HG03432 (cell line): ENCODE data around the gene LRRC37B.
A peak's percentile ranks its signal among the peaks of the same experiment; 100 is the strongest.
"Not testable (repeated sequence)": the region's sequence is repeated elsewhere in the genome, so short reads cannot be mapped to it uniquely, and the experiment has no call there.

Experiments used
- ATAC-seq: cut with Tn5 transposase; IDR thresholded peaks from one replicate; pipeline ENCODE4 v1.9.1; 2021; ENCODE audit warnings: mild to moderate bottlenecking, moderate library complexity; ENCODE audit not compliant: unreplicated experiment

The LRRC37B gene

DNA sequence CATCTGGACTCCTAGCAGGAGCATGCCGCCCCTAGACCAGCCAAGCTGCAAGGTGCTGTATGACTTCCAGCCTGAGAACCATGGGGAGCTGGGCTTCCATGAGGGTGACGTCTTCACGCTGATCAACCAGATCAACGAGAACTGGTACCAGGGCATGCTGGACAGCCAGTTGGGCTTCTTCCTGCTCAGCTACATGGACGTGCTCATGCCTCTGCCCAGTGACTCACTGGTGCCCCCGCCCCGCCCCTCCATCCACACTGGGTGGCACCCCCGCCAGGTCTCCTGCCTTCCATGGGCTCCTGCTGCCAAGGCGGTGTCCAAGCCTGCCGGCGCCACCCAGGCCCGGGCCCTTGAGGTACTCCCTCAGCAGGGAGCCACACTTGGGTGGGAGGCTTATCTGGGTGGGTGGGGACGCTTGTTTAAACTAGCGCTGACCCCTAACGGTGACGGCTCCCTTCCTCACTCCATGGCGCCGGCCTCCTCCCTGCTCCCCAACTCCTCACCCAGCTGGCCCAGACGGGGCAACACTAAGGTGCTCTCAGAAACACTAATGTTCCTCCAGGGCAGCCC is 34.2 kb downstream of the LRRC37B start:
- not testable (repeated sequence) for ATAC-seq

DNA sequence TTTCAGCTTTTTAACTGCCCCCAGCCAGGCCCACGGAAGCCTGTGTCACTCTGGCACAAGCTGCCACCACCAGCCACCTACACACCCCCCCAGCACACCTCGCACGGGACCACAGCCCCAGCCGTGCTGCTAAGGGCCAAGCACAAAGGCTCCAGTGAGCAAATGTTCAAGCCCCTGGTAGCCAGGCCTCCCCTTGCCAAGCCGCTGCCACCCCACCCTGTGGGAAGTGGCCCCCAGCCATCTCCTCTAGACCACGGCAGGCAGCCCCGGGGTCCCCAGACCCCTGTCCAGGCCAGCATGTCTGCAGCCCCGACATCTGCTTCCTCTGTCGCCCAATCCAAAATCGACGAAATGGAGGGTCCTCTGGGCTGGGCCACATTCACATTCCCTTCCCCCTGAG is 35.1 kb downstream of the LRRC37B start:
- ATAC-seq: not testable (repeated sequence)

DNA sequence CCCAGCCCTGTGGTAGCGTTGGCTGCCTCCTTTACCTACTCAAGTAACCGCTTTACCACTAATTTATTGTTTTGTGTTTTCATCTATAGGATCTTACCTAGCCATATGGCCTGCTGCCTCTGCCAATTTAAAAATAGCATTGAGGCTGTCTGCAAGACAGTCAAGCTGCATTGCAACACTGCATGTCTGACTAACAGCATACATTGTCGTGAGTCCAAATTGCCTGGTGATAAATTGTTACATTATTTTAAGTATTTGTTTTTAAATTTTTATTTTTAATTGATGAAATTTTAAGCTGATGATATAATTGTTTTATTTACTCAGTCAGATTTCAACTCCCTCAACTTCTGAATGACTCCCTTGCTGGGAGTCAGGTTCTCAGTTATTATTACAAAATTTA is 38.4 kb downstream of the LRRC37B start:
- not testable (repeated sequence) for ATAC-seq

DNA sequence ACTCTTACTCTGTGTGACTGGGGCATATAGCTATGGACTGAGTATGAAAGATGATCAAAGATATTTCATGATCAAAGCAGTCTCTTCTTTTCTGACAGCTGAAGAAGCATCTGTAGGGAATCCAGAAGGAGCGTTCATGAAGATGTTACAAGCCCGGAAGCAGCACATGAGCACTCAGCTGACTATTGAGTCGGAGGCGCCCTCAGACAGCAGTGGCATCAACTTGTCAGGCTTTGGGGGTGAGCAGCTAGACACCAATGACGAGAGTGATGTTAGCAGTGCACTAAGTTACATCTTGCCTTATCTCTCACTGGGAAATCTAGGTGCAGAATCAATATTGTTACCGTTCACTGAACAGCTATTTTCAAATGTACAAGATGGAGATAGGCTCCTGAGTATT is 40.5 kb downstream of the LRRC37B start:
- ATAC-seq: not testable (repeated sequence)

DNA sequence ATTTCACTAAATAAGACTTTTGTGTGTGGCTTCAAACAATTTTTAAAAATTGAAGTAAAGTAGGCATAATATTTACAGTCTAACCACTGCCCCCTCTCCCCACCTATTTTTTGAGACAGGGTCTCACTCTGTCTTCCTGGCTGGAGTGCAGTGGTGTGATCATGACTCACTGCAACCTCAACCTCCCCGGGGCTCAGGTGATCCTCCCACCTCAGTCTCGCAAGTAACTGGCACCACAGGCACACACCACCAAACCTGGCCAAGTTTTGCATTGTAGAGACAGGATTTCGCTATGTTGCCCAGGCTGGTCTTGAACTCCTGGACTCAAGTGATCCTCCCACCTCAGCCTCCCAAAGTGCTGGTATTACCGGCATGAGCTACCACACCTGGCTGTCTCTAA is 47.8 kb downstream of the LRRC37B start:
- not testable (repeated sequence) for ATAC-seq

DNA sequence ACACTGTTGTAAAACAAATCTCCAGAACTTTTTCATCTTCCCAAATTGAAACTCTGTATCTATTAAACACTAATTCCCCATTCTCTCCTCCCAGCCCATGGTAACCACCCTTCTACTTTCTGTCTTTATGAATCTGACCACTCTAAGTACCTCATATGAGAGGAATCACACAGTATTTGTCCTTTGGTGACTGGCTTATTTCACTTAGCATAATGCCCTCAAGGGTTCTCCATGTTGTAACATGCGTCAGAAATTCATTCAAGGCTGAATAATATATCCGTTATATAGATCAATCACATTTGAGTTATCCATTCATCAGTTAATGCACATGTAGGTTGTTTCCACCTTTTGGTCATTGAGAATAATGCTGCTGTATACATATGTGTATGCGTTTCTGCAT is 48.2 kb downstream of the LRRC37B start:
- ATAC-seq: not testable (repeated sequence)

DNA sequence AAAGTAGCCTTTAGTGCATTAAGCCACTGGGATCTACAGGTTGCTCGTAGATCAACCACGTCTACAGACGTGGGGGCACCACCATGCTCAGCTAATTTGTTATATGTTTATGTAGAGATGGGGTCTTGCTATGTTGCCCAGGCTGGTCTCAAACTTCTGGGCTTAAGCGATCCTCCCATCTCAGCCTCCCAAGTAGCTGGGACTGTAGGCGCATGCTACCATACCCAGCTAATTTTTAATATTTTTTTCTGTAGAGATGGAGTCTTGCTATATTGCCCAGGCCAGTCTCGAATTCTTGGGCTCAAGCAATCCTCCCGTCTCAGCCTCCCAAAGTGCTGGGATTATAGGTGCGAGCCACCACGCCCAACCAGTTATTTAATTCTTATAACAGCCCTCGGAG is 49.3 kb downstream of the LRRC37B start:
- not testable (repeated sequence) for ATAC-seq

DNA sequence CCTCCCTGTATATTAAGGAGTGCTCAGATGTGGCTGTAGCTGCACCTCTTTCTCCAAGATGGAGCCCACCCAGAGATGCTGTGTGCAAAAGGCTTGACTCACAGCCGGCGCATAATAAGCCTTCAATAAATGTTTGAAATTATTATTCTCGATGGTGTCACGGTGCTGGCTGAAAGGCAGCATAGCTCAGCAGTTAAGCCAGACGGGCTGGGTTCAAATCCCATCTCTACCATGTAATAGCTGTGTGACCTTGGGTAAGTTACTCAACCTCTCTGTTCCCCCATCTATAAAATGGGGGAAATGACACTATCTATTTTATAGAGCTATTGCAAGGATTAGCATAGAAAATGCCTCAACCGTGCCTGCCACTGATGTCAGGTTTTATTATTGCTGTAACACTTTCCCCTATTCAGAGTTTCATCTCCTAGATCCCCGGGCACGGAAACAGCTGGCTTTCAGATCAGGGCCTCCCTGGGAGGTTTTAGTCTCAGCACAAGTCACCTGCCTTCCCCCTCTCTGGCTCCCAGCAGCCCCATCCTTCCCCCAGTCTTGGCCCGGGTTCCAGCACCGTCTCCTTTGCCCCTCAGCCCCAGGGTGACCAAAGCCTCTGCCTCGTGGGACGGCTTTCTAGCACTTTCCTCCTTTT is 50.4 kb downstream of the LRRC37B start:
- ATAC-seq: not testable (repeated sequence)

DNA sequence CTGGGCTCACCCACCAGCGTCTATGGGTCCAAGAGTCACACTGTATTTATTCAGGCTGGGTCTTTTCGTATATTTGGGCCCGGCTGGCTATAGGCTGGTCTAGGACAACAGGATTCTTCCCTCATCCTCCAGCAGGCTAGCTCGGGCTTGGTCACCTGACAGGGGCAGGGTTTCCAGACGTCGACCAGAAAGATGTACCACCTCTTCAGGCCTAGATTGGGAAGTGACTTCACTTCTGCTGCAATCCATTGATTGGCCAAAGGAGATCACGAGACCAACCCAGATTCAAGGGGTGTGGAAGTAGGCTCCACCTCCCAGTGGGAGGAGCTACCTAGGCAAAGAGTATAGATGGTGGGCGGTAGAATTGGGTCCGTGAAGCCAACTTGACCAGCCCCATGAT is 53.5 kb downstream of the LRRC37B start:
- ATAC-seq: not testable (repeated sequence)

DNA sequence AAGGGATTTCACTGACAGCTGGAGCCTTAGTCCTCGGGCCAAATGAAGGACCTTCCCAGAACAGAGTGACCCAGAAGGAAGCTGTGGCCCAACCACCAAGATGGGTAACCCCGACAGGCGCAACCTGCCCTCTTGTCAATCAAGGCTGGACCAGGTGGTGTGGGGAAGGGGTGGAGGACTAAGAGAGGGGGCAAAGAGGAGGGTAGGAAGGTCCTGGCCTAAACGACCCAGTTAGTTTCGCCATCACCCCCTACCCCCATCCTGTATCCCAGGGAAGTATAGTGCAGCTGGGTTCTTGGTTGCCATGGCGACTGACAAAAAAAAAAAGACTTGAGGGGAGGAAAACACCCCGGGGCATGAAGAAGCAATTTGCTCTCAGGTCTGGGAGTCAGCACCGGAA is 54.7 kb downstream of the LRRC37B start:
- ATAC-seq: not testable (repeated sequence)

DNA sequence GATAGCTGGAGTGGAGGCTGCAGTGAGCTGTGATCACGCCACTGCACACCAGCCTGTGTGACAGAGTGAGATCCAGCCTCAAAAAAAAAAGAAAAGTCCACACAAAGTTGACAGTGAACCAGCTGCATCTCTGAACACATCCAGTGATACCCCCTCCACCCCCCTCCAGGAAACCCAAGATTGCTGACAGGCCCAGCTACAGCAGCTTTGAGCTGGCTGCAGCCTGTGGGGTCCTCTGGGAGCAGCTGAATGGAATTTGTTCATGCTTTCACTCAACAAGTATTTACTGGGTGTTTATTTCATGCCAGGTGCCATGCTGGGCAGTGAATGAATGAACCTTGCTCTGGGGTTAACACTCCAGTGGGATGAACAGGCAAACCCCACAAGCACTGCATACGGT is 56.9 kb downstream of the LRRC37B start:
- ATAC-seq: not testable (repeated sequence)

DNA sequence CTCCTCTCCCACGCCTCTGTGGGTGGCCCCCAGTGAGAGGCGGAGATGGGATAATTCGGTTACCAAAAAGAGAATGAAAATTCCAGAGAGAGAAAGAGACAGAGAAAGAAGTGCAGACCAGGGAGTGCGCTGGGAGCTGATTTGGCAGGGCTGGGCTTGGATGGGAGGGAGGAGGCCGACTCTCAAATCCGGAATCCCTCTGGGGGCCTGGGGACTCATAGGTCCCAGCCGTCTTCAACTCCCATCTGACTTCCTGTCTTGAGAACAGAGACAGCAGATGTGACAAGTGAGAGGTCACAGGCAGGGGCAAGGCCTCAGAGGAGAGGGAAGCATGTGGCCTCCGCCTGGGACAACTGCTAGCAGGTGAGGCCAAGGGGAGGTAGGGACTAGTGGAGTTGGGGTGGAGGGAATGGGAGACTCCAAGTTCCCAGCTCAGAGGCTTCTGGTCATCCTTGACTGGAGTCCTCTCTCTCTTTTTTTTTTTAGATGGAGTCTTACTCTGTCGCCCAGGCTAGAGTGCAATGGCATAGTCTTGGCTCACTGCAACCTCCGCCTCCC is 59.0 kb downstream of the LRRC37B start:
- not testable (repeated sequence) for ATAC-seq

DNA sequence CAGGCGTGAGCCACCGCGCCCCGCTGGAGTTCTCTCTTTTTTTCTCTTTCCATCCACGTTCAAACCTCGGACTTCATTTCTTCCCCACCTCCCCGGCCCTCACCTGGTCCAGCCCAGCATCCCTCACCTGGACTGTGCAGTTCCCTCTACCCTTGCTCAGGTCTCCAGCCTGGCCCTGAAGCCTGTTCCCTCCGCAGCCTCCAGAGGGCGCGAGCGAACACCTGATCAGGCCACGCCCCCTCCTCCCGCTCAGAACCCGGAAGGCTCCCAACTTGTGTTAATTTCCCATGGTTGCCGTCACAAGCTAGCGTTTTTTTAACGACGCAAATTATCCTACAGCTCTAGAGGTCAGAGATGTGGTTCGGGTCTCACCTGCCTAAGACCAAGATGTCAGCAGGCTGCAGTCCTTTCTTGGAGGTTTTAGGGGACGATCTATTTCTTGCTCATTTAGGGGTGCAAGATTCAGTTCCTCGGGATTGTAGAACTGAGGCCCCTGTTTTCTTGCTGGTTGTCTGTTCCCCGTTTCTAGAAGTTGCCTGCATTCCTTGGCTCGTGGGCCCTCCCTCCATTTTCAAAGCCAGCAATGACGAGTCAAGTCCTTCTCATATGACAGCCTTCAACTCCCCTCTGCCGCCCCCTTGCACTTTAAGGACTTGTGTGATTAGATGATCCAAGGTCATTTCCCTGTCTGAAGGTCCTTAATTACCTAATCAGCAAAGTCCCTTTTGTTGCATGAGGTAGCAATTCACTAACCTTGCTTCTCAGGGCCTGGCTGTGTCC is 59.9 kb downstream of the LRRC37B start:
- ATAC-seq: peak; percentile 73

DNA sequence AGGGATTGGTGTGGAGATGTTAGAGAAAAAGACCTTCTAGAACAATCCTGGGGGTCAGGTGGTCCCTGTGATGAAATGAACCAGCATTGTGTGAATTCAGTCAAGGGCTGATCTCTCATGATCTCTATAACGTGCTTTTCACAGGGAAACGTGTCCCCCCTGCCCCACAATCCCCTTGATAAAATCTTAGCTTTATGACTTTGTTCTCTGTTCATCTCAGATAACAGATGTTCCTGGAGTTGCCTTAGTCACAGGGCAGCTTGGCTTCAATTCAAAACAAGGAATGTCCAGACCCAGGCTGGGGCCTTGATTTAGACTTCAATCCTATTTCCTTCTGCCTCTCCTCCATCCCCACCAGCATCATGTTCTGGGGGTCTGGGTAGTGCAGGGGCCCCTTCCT is 61.9 kb downstream of the LRRC37B start:
- not testable (repeated sequence) for ATAC-seq

DNA sequence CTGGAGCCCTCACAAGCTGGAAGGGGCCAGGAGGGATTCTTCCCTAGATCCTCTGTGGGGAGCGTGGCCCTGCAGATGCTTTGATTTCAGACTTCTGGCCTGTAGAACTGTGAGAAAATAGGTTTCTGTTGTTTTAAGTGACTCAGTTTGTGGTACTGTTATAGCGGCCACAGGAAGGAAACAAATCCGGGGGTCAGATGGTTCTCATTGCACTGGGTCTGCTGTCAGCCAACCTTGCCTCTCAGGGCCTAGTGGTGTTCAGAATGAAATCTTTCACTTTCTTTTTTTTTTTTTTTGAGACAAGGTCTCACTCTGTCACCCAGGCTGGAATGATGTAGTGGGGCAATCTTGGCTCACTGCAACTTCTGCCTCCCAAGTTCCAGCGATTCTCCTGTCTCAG is 64.8 kb downstream of the LRRC37B start:
- ATAC-seq: peak; percentile 95

DNA sequence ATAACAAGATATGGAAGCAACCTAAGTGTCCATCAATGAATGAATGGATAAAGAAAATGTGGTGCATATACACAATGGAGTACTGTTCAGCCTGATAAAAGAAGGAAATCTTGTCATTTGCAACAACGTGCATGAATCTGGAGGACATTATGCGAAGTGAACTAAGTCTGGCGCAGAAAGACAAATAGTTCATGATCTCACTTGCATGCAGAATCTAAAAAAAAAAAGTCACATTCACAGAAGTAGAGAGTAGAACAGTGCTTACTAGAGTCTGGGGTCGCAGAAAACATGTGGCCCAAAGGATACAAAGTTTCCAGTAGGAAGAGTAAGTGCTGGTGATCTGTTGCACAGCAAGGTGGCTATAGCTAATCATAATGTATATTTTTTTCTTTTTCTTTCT is 65.9 kb downstream of the LRRC37B start:
- not testable (repeated sequence) for ATAC-seq

DNA sequence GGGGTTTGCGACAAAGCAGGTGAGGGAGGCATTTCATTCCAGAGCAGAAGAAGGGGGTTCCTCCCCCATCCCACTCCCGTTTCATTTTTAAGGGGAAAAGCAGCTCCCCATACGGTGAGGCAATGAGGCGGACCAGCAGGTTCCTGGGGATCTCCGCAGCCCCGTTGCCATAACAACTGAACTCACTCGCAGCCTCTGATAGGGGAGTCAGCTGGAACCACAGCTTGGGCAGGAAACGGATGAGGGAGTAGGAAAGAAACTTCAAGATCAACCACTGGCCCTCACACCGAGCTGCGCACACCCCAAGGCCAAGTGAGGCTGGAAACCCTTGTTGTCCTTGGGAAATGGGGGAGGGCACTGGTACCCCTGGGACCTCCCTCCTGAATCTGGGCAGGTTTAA is 72.6 kb downstream of the LRRC37B start:
- not testable (repeated sequence) for ATAC-seq

DNA sequence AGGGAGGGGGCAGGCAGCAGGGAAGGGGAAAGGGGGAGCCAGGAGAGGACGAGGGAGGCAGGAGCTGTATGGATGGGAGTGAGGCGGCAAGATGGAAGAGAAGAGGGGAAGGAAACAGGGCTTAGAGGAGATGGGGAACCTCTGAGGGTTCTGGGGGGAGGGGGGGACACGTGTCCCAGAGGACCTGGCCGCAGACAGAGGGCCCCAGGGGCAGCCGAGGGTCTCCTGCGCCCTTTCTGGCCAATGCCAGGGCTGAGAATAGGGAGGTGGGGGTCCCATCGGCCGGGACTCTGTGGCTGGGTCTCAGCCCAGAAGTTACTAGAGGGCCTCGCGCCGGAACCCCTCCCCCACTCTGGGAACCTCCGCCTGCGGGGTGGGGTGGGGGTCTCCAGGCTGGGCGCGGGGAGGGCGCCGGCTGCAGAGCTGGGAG is 76.4 kb downstream of the LRRC37B start:
- not testable (repeated sequence) for ATAC-seq

DNA sequence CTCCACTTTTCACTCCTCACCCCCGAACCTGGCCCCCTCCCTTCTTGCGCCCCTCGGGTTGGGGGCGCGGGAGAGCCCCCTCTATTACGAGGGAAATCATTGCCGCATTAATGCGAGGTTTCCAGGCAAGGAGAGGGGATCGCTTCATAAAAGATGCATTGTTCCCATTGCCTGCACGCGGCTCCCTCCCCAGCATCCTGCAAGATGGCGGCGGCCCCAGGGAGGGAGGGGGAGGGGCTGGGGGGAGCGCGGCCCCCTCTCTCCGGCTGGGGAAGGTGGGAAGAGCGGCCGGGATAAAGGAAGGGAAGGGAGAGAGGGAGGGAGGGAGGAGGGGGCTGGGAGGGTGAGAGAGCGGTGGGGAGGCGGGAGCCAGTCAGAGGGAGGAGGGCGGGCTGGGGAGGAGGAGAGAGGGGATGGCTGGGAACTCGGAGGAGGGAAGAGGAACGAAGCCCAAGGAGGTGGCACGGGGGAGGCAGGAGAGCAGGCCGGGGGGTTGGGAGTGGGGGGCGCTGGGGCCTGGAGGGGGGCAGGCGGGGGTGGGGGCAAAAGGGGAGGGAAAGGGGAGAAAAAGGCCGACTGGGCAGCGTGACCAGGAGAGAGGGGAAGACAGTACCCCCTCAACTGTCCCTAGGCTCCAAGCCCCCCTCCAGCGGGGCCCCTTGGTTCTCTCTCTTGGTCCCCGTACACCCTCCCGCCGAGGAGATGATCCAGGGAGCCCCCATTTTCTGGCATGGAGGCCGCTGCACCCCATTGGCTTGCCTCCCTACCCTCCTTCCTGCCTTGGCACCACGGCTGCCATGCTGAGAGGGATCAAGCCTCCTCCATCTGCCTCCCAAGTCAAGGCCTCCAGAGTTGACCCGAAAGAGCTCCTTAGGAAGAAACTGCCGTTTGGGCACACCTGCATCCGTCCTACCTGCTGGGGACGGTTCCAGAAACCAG is 77.1 kb downstream of the LRRC37B start:
- ATAC-seq: not testable (repeated sequence)
